ENCODE measurements around the gene HSD17B10. TPM values are rescaled to one million over a fixed set of nuclear protein-coding genes. Genes with fewer than 3 reads are reported as not detected.

The HSD17B10 gene
- total and polyA plus RNA-seq, 2 of the 13 experiments (the other 11 are each of a cell fraction or from before 2014, with no cell fraction given): 68.7 to 84.7 TPM

GRCh38 chrX:53422086-53422860, 11.9 kb downstream of the HSD17B10 start, which contains the start of gene SMC1A (continued):
- TF ChIP-seq MAFK (conservative IDR thresholded peaks at IDR 0.05 in 1 of 2, IDR thresholded peaks at IDR 0.05 in 1 of 2; ENCODE audit: low read length in 2 of 2) (no peak), ISL2 (CRISPR knock-in tag; IDR thresholded peaks at IDR 0.05) (peak; percentile 30; the same call in 1 of the 2 replicates), ZNF580 (CRISPR knock-in tag; IDR thresholded peaks at IDR 0.05; ENCODE audit: borderline replicate concordance, low read depth) (no peak), ZNF597 (CRISPR knock-in tag; IDR thresholded peaks at IDR 0.05) (no peak), ZZZ3 (CRISPR knock-in tag; IDR thresholded peaks at IDR 0.05; ENCODE audit: borderline replicate concordance) (no peak; the same call in 1 of the 2 replicates), ZNF784 (CRISPR knock-in tag; IDR thresholded peaks at IDR 0.05; ENCODE audit: borderline replicate concordance) (no peak), ZNF232 (CRISPR knock-in tag; IDR thresholded peaks at IDR 0.05; ENCODE audit: borderline replicate concordance) (no peak), ZNF335 (CRISPR knock-in tag; IDR thresholded peaks at IDR 0.05) (0 out of 2 replicates have a peak, but pooled peaks have one; percentile 17), PLSCR1 (CRISPR knock-in tag; IDR thresholded peaks at IDR 0.05; ENCODE audit: borderline replicate concordance) (no peak), GPBP1L1 (CRISPR knock-in tag; IDR thresholded peaks at IDR 0.05) (no peak), KAT7 (CRISPR knock-in tag; IDR thresholded peaks at IDR 0.05; ENCODE audit: borderline replicate concordance) (no peak), AGO2 (optimal IDR thresholded peaks at IDR 0.05; ENCODE audit: low read depth, low read length) (peak; percentile 20), ZNF770 (CRISPR knock-in tag; IDR thresholded peaks at IDR 0.05) (no peak), AHDC1 (CRISPR knock-in tag; IDR thresholded peaks at IDR 0.05; ENCODE audit: borderline replicate concordance) (no peak), CREM (IDR thresholded peaks at IDR 0.05) (0 out of 2 replicates have a peak, but pooled peaks have one; percentile 18), CREM (CRISPR knock-in tag; IDR thresholded peaks at IDR 0.05) (no peak)

Measured in HepG2 (cell line).